BJ (cell line): ENCODE measurements around the gene CPNE7. TPM values are rescaled to one million over a fixed set of nuclear protein-coding genes. Genes with fewer than 3 reads are reported as not detected.

ENCODE experiments used
- CTCF ChIA-PET: fragments of 350-600 bp; formaldehyde crosslinking; extraction: SDS; loops from one replicate; lab custom pipeline; 2021; ENCODE audit warnings: antibody characterized with exemption, inconsistent platforms; lab: Yijun Ruan, JAX
- POLR2A ChIA-PET: fragments of 300-600 bp; sonication (Branson Sonifier 250); formaldehyde crosslinking; extraction: SDS; loops from one replicate; lab custom pipeline; 2021; ENCODE audit warnings: antibody characterized with exemption; lab: Charles Lee
- DNase-seq: peaks from one replicate; pipeline ENCODE4 v3.0.0-alpha.2; 2011; ENCODE audit warnings: low read depth
- H3K27me3 ChIP-seq: 2 replicates; pipeline ENCODE4 v1.6.0; 2011; ENCODE audit warnings: low read length; ENCODE audit not compliant: control insufficient read depth, insufficient read depth
- H3K36me3 ChIP-seq: 2 replicates; pipeline ENCODE4 v1.5.1; 2011; ENCODE audit warnings: low read length; ENCODE audit not compliant: control insufficient read depth, insufficient read depth
- H3K4me3 ChIP-seq: 2 replicates; pipeline ENCODE4 v1.5.1; 2011; ENCODE audit warnings: low read depth, mild to moderate bottlenecking, control low read depth, low read length
- CTCF ChIP-seq: IDR thresholded peaks from 2 replicates; pipeline ENCODE4 v1.5.1; 2011; ENCODE audit warnings: low read depth, mild to moderate bottlenecking, control low read depth, inconsistent platforms, low read length, moderate library complexity; ENCODE audit not compliant: insufficient read depth
- polyA plus RNA-seq: library from polyadenylated mRNA; depleted of rRNA; stranded (reverse); fragments of >200 nt; gene quantifications from 2 replicates; pipeline ENCODE4 v1.2.3, GENCODE V29; 2011

The CPNE7 gene
- polyA plus RNA-seq, 1 experiment, result 7.1 TPM

GRCh38 chr16:89589241-89589926 lies 13.8 kb downstream of the CPNE7 start:
- no peaks in the 10 kb centered on the region for H3K27me3 ChIP-seq
- ChIA-PET CTCF (interaction anchor here (1.1 kb wide), 2 partner anchors 11 to 26 kb away, joined by 3 read pairs; no protein-coding TSS in a partner anchor), POLR2A (no interaction called here)
- no peak for DNase-seq
- TF ChIP-seq CTCF, result no peak
- H3K4me3 ChIP-seq, result no peak overlapping the region
- no peaks in the 10 kb centered on the region for H3K36me3 ChIP-seq

DNA sequence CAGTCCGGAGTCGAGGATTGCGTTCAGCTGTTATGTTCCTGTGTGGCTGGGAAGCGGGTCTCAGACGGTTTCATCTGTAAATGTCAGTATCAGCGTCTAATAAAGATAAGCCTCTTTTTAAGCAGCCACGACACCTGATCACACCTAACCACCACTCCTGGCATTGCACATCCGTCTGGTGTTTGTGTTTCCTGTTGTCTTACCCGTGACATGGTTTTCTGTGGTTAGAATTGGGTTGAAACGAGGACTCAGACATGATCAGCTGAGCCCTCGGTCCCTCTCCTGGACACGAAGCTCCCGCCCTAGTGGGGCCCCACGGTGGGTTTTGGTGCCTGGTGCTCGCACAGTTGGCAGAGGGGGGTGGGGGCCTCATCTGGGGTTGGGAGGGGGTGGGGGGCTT lies 18.3 kb downstream of the CPNE7 start:
- POLR2A ChIA-PET, result no interaction called here
- Histone ChIP-seq H3K36me3 (no peaks in the 10 kb centered on the region), H3K27me3 (no peaks in the 10 kb centered on the region), H3K4me3 (no peak overlapping the region)
- no peak for TF ChIP-seq CTCF
- CTCF ChIA-PET, result interaction anchor here (1.0 kb wide), 1 partner anchor 9 kb away, joined by 3 read pairs; no protein-coding TSS in a partner anchor
- no peak for DNase-seq

GRCh38 chr16:89595330-89596060 lies 19.9 kb downstream of the CPNE7 start:
- POLR2A ChIA-PET, result no interaction called here

DNA sequence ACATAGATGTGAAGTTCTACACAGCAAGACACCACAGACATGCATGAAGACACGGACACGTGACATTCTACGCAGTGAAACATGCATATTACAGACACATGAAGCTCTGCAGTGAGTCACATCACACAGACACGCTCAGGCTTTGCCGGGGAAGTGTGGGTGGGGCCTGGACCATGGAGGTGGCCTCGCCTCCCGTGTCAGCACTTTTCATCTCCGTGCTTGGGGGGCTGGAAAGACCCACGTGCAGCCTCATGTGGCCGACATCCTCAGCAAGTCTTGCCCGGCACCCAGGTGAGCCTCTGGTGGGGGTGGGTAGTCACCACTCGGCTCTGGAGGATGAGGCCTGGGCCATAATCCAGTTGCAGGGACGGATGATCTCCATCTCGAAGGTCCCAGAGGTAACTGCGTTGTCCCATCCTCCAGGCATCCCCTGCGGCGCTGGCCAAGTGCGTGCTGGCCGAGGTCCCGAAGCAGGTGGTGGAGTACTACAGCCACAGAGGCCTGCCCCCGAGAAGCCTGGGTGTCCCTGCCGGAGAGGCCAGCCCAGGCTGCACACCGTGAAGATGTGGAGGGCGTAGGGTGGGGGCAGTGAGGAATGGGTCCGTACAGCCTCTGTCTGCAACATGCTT lies 20.6 kb downstream of the CPNE7 start:
- no peak for DNase-seq
- ChIA-PET CTCF (no interaction called here), POLR2A (no interaction called here)
- H3K4me3 ChIP-seq, result no peak overlapping the region
- no peak for TF ChIP-seq CTCF
- no peaks in the 10 kb centered on the region for H3K36me3 ChIP-seq
- H3K27me3 ChIP-seq, result no peaks in the 10 kb centered on the region

More at GRCh38 chr16:89595330-89596060, 19.9 kb downstream of the CPNE7 start:
- H3K36me3 ChIP-seq, result no peaks in the 10 kb centered on the region
- TF ChIP-seq CTCF, result no peak
- no peak for DNase-seq
- H3K4me3 ChIP-seq, result no peak overlapping the region
- CTCF ChIA-PET, result no interaction called here
- H3K27me3 ChIP-seq, result no peaks in the 10 kb centered on the region

- no peak for DNase-seq
- CTCF ChIA-PET, result no interaction called here
- H3K36me3 ChIP-seq, result no peaks in the 10 kb centered on the region
- POLR2A ChIA-PET, result no interaction called here
- no peaks in the 10 kb centered on the region for H3K27me3 ChIP-seq
- H3K4me3 ChIP-seq, result no peak overlapping the region
- no peak for TF ChIP-seq CTCF
These were observed 21.5 kb downstream of the CPNE7 start for GRCh38 chr16:89596957-89597649.
